Cortex of kidney (tissue), 1 donor: ENCODE data around the gene GUCA2A.
"Not testable (repeated sequence)": the region's sequence is repeated elsewhere in the genome, so short reads cannot be mapped to it uniquely, and the experiment has no call there.

Source experiments
- DNase-seq: peaks from one replicate; lab custom pipeline; 2025; lab: John Stamatoyannopoulos, UW

Gene GUCA2A

GRCh38 chr1:42164551-42165420, at the start of gene GUCA2A:
Gene GUCA2A, minus strand, starts transcription at chr1:42164745. Its CDS starts 33 bp downstream, at chr1:42164712.
- DNase-seq, result no peak

- no peak for DNase-seq
These were observed 46.7 kb upstream of the GUCA2A start for GRCh38 chr1:42211224-42211623.

GRCh38 chr1:42210421-42211133, 46.0 kb upstream of the GUCA2A start:
- no peak for DNase-seq

- DNase-seq, result no peak
These were observed 45.1 kb upstream of the GUCA2A start for GRCh38 chr1:42209526-42210251.

GRCh38 chr1:42206930-42207329, 42.4 kb upstream of the GUCA2A start:
- DNase-seq, result not testable (repeated sequence)

GRCh38 chr1:42206164-42206563, 41.6 kb upstream of the GUCA2A start:
- DNase-seq, result no peak

GRCh38 chr1:42201986-42202385, 37.4 kb upstream of the GUCA2A start:
- no peak for DNase-seq

DNA sequence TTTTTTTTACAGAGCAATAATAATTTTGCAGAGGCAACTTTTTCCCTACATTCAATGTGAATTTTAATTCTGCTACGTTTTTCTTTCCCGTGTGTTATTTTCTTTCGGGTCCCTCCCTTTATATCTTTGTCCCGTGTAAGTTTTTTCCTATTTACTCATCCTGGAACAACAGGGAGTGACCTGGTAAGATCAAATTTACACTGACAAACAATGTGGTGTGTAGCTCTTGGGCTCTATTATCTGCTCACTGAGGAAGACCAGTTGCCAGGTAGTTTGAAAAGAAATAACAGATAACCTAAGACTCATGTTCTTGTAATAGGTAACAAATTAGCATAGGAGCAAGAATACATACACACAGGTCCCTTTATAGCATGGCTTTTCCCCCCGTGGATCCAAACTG, 33.7 kb upstream of the GUCA2A start:
- DNase-seq, result no peak

GRCh38 chr1:42195841-42196240, 31.3 kb upstream of the GUCA2A start:
- DNase-seq, result no peak

- DNase-seq, result no peak
These were observed 27.6 kb upstream of the GUCA2A start for GRCh38 chr1:42192106-42192505.

GRCh38 chr1:42191319-42191718, 26.8 kb upstream of the GUCA2A start:
- DNase-seq, result no peak

GRCh38 chr1:42189931-42190853, 25.6 kb upstream of the GUCA2A start:
- no peak for DNase-seq

DNA sequence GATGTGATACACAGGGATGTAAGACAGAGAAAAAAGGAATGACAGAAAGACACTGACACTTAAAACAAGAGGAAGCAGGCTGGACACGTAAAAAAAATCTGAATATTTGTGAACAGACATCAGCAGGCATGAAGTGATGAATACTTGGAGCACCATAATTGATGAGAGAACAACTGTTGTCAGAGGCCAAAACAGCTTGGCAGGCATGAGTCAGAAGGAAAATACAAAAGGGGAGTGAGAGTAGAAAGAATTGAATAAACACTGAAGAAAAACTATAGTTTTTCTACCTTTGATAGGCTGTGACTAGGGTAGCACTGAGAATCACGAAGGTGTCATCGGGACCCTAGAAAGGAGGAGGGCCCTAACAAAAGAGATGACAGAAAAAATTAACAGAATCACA, 21.6 kb upstream of the GUCA2A start:
- no peak for DNase-seq

DNA sequence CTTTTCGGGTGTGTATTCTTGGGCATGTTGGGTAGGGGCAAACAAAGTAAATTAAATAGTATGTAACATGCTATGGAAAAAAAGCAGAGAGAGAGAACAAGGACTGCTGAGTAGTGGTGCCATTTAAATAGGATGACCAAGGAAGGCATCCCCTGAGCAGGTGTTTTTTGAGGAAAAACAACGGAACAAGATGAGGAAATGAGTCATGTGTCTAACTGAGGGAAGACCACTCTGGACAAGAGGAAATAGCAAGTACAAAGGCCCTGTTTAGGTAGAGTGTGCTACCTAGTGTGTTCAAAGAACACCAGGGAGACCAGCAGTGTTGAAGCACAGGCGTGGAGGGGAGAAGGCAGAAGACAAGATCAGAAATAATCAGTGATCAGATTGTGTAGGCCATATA, 20.1 kb upstream of the GUCA2A start:
- no peak for DNase-seq

- DNase-seq, result no peak
These were observed 19.4 kb upstream of the GUCA2A start for GRCh38 chr1:42183957-42184268.

DNA sequence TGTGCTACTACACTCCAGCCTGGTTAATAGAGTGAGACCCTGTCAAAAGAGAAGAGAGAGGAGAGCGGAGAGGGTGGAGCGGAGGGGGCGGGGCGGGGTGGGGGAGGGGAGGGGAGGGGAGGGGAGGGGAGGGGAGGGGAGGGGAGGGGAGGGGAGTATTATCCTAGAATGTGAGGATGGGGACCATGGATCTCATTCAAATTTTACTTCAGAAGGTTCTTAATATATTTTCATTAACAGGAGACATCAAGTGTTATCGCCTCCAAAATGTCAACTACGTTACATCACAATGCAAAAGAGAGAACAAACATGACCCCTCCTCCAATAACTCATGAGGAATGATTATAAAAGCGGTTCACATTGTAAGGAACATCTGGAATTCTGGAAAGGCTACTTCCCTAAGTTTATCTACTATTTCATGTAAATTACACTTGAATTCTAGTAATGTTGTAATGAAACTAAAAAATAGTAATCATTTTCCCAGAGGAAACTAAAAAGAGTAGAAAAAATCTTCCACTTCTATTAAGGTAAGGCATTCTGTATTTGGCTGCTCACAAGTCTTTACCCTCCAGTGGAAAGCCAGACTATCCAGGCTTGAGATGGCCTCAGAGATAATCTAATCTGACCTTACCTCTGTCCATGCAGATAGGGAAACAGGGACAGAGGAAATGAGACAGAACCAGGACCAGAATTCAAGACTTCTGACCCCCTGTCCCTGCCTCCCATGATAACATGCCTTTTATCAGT, 18.8 kb upstream of the GUCA2A start:
- DNase-seq, result no peak

GRCh38 chr1:42181687-42182086, 17.1 kb upstream of the GUCA2A start:
- DNase-seq, result no peak

DNA sequence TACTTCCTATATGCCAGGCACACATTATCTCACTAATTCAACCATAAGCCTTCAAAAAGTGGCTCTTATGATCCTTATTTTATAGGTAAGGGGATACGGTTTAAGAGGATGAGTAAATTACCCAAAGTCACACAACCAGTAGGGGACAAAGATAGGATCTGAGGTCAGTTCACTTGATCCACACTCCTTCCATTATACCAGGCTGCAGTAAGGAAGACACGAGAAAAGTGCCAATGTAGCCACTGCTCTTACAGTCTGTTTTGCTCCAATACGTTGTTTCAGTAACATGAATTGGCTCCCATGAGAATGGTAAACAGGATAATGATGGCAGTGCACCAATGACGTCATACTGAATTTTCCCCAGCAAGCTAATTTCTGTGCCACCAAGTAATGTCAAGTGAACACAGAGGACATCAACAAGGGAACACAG, 15.4 kb upstream of the GUCA2A start:
- no peak for DNase-seq

DNA sequence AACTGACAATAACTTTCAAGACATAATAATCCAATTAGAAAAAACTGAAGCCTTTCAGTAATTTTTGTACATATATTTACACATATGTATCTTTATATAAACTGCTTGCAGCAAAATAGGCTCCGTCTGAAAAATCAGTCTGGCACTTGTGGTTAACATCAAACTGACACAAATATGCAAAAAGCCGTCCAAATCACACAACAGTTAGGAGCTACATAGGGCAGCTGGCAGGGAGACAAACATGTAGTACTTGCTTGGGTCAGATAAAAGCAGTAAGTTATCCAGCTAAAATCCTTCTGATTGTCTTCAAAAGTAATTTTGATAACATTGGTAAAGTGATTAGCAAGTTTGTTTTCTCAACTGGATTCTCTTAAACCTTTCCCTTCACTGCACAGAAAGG, 14.7 kb upstream of the GUCA2A start:
- DNase-seq, result no peak

DNA sequence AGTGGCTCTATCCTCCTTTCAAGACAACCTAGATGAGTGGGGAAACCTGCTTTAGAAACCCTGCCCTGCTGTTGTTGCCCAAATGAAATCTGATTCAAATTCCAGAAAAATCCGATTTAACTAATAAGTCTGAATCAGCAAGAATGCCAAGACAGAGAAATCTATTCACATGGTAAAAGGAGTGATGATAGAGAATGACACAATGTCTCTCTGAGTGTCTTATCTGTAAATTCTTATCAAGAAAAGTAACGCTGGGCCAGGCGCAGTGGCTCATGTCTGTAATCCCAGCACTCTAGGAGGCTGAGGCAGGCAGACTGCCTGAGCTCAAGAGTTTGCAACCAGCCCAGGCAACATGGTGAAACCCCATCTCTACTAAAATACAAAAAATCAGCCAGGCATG, 13.7 kb upstream of the GUCA2A start:
- no peak for DNase-seq

GRCh38 chr1:42177541-42177981, 13.0 kb upstream of the GUCA2A start:
- no peak for DNase-seq
